Cerebellar cortex (tissue), 1 donor: Measurements from ENCODE around the gene PTH1R.
A peak's percentile ranks its signal among the peaks of the same experiment; 100 is the strongest.
"Not testable (repeated sequence)": the region's sequence is repeated elsewhere in the genome, so short reads cannot be mapped to it uniquely, and the experiment has no call there.

Experiments
- DNase-seq: peaks from one replicate; pipeline ENCODE4 v3.0.0-alpha.2; 2015; ENCODE audit warnings: low spot score

PTH1R gene

GRCh38 chr3:46899151-46900006 is 21.9 kb downstream of the PTH1R start:
- no peak for DNase-seq

GRCh38 chr3:46900007-46900292 is 22.4 kb downstream of the PTH1R start:
- DNase-seq: no peak

GRCh38 chr3:46900356-46900755 is 22.8 kb downstream of the PTH1R start:
- no peak for DNase-seq

- no peak for DNase-seq
These were observed 23.5 kb downstream of the PTH1R start for GRCh38 chr3:46901061-46901460.

GRCh38 chr3:46901591-46902187 is 24.2 kb downstream of the PTH1R start:
- no peak for DNase-seq

GRCh38 chr3:46902188-46902631 is 24.7 kb downstream of the PTH1R start:
- no peak for DNase-seq

- no peak for DNase-seq
These were observed 26.1 kb downstream of the PTH1R start for GRCh38 chr3:46903341-46904302.

- DNase-seq: no peak
These were observed 27.0 kb downstream of the PTH1R start for GRCh38 chr3:46904303-46905212.

GRCh38 chr3:46905213-46905560 is 27.7 kb downstream of the PTH1R start:
- DNase-seq: no peak

GRCh38 chr3:46905661-46906451 is 28.3 kb downstream of the PTH1R start:
- DNase-seq: no peak

- no peak for DNase-seq
These were observed 29.0 kb downstream of the PTH1R start for GRCh38 chr3:46906471-46907058.

- DNase-seq: no peak
These were observed 29.8 kb downstream of the PTH1R start for GRCh38 chr3:46907271-46907670.

- no peak for DNase-seq
These were observed 30.4 kb downstream of the PTH1R start for GRCh38 chr3:46907960-46908293.

- no peak for DNase-seq
These were observed 30.9 kb downstream of the PTH1R start for GRCh38 chr3:46908294-46908985.

- no peak for DNase-seq
These were observed 31.5 kb downstream of the PTH1R start for GRCh38 chr3:46908986-46909534.

GRCh38 chr3:46909535-46910161 is 32.1 kb downstream of the PTH1R start:
- DNase-seq: peak; percentile 84

GRCh38 chr3:46910166-46910760 is 32.7 kb downstream of the PTH1R start:
- no peak for DNase-seq

GRCh38 chr3:46910914-46911313 is 33.4 kb downstream of the PTH1R start:
- DNase-seq: not testable (repeated sequence)

- no peak for DNase-seq
These were observed 35.5 kb downstream of the PTH1R start for GRCh38 chr3:46912986-46913385.
